MCF 10A (cell line): ENCODE data around the gene CALY. TPM values are rescaled to one million over a fixed set of nuclear protein-coding genes. Genes with fewer than 3 reads are reported as not detected.

Experiments used
- BruUV-seq: library from RNA; stranded (reverse); fragments of 400-500 nt; replicated peaks from 2 replicates; lab custom pipeline; 2021; lab: Mats Ljungman, UMichigan
- CTCF ChIA-PET: fragments of 300-600 bp; sonication (Branson Sonifier 250); formaldehyde crosslinking; extraction: SDS; loops from one replicate; lab custom pipeline; 2021; ENCODE audit warnings: antibody characterized with exemption, inconsistent platforms; lab: Yijun Ruan, JAX
- POLR2A ChIA-PET: fragments of 300-600, 350-650 bp; sonication (Branson Sonifier 250); formaldehyde crosslinking; extraction: SDS; loops from one replicate; lab custom pipeline; 2020; ENCODE audit warnings: antibody characterized with exemption, inconsistent platforms; lab: Yijun Ruan, JAX
- DNase-seq: peaks from one replicate; pipeline ENCODE4 v3.0.0-alpha.2; 2018; ENCODE audit not compliant: unreplicated experiment
- H3K27ac Mint-ChIP-seq: one replicate; pipeline ENCODE4 v1.8.0; 2022; ENCODE audit warnings: mild to moderate bottlenecking, low read depth, mixed read lengths; ENCODE audit not compliant: unreplicated experiment
- H3K27me3 Mint-ChIP-seq: one replicate; pipeline ENCODE4 v1.8.0; 2022; ENCODE audit warnings: mixed read lengths; ENCODE audit not compliant: insufficient read depth, unreplicated experiment
- H3K36me3 Mint-ChIP-seq: one replicate; pipeline ENCODE4 v1.8.0; 2022; ENCODE audit warnings: mild to moderate bottlenecking, moderate library complexity, mixed read lengths; ENCODE audit not compliant: insufficient read depth, unreplicated experiment
- H3K4me1 Mint-ChIP-seq: one replicate; pipeline ENCODE4 v1.8.0; 2022; ENCODE audit warnings: mixed read lengths; ENCODE audit not compliant: insufficient read depth, unreplicated experiment
- H3K4me3 Mint-ChIP-seq: one replicate; pipeline ENCODE4 v1.8.0; 2022; ENCODE audit warnings: mild to moderate bottlenecking, moderate library complexity, mixed read lengths; ENCODE audit not compliant: unreplicated experiment
- H3K9me3 Mint-ChIP-seq: one replicate; pipeline ENCODE4 v1.8.0; 2022; ENCODE audit warnings: mixed read lengths; ENCODE audit not compliant: unreplicated experiment
- CTCF ChIP-seq: fragments of 200-600 bp; IDR thresholded peaks from one replicate; pipeline ENCODE4 v1.8.0; 2022; ENCODE audit warnings: antibody characterized with exemption, mild to moderate bottlenecking; ENCODE audit not compliant: unreplicated experiment
- intact Hi-C: fragments of 100-400 bp; cut with micrococcal nuclease; formaldehyde crosslinking; loops from 2 replicates; pipeline ENCODE4 v1.14.1; 2022
- total RNA-seq: library from RNA; stranded (reverse); gene quantifications from 2 replicates; pipeline ENCODE4 v1.2.3, GENCODE V29; 2022

Gene CALY
- total RNA-seq, 1 experiment from 2014 or later, result not detected

- no peak for DNase-seq
- intact Hi-C loops, result no loop called here
- peaks cover 25% of the 10 kb centered on the region for H3K36me3 Mint-ChIP-seq
- CTCF ChIA-PET, result interaction anchor here (0.6 to 2.2 kb wide), 7 partner anchors 8 to 207 kb away, joined by 3 to 15 read pairs (median 4); no protein-coding TSS in a partner anchor
- H3K9me3 Mint-ChIP-seq, result no peaks in the 10 kb centered on the region
- no TSS peak for BruUV-seq
- H3K4me3 Mint-ChIP-seq, result no peak overlapping the region
- POLR2A ChIA-PET, result interaction anchor here (1.4 to 4.7 kb wide), 5 partner anchors 10 to 374 kb away, joined by 6 to 45 read pairs (median 9); partner anchors contain the start of genes TUBGCP2 and ZNF511
- TF ChIP-seq CTCF, result no peak
- H3K27me3 Mint-ChIP-seq, result no peaks in the 10 kb centered on the region
- H3K27ac Mint-ChIP-seq, result peak overlapping the region; percentile 85
- peaks cover 16% of the 10 kb centered on the region for H3K4me1 Mint-ChIP-seq
Measured at GRCh38 chr10:133277277-133277992, 59.3 kb downstream of the CALY start.

- peaks cover 16% of the 10 kb centered on the region for H3K4me1 Mint-ChIP-seq
- intact Hi-C loops, result no loop called here
- peaks cover 19% of the 10 kb centered on the region for H3K36me3 Mint-ChIP-seq
- H3K27me3 Mint-ChIP-seq, result no peaks in the 10 kb centered on the region
- ChIA-PET POLR2A (interaction anchor here (1.7 to 4.7 kb wide), 2 partner anchors 9 to 18 kb away, joined by 6 to 45 read pairs; no protein-coding TSS in a partner anchor), CTCF (interaction anchor here (0.6 to 1.5 kb wide), 4 partner anchors 7 to 206 kb away, joined by 3 to 4 read pairs (median 3); no protein-coding TSS in a partner anchor)
- no peaks in the 10 kb centered on the region for H3K9me3 Mint-ChIP-seq
- peak within 1 kb of the TSS; percentile 85 for H3K27ac Mint-ChIP-seq
- DNase-seq, result no peak
- no peak for TF ChIP-seq CTCF
- BruUV-seq, result no TSS peak
- peak within 1 kb of the TSS; percentile 40 for H3K4me3 Mint-ChIP-seq
Measured at GRCh38 chr10:133276435-133277201, 60.1 kb downstream of the CALY start, which contains the start of gene ADAM8. TSS of gene ADAM8 (minus strand) at chr10:133276868. CDS start at chr10:133276817, 51 bp downstream.

- ChIA-PET POLR2A (interaction anchor here (4.7 kb wide), 1 partner anchor 18 kb away, joined by 45 read pairs; no protein-coding TSS in a partner anchor), CTCF (interaction anchor here (0.6 to 1.1 kb wide), 2 partner anchors 19 to 130 kb away, joined by 3 to 4 read pairs; no protein-coding TSS in a partner anchor)
- no TSS peak for BruUV-seq
- peak overlapping the region; percentile 40 for H3K4me3 Mint-ChIP-seq
- H3K36me3 Mint-ChIP-seq, result peaks cover 13% of the 10 kb centered on the region
- H3K9me3 Mint-ChIP-seq, result no peaks in the 10 kb centered on the region
- TF ChIP-seq CTCF, result no peak
- DNase-seq, result no peak
- H3K27ac Mint-ChIP-seq, result no peak overlapping the region
- no peaks in the 10 kb centered on the region for H3K27me3 Mint-ChIP-seq
- intact Hi-C loops, result no loop called here
- H3K4me1 Mint-ChIP-seq, result peaks cover 16% of the 10 kb centered on the region
Measured at GRCh38 chr10:133276100-133276434, 60.6 kb downstream of the CALY start.
